HG02840 (cell line): ENCODE measurements around the gene ARRDC2.
"Not testable (repeated sequence)": the region's sequence is repeated elsewhere in the genome, so short reads cannot be mapped to it uniquely, and the experiment has no call there.

Experiments used
- ATAC-seq: cut with Tn5 transposase; IDR thresholded peaks from one replicate; pipeline ENCODE4 v1.9.1; 2021; ENCODE audit warnings: mild to moderate bottlenecking, moderate library complexity, moderate number of reproducible peaks; ENCODE audit not compliant: unreplicated experiment, low FRiP score

Gene ARRDC2

GRCh38 chr19:17988161-17988560 is 19.8 kb upstream of the ARRDC2 start:
- no peak for ATAC-seq

- ATAC-seq = no peak
Observed at GRCh38 chr19:17989425-17990094, 18.4 kb upstream of the ARRDC2 start.

GRCh38 chr19:17993076-17993813 is 14.7 kb upstream of the ARRDC2 start:
- no peak for ATAC-seq

- ATAC-seq = no peak
Observed at GRCh38 chr19:17996826-17997316, 11.1 kb upstream of the ARRDC2 start.

- ATAC-seq = no peak
Observed at GRCh38 chr19:17997969-17998826, 9.8 kb upstream of the ARRDC2 start.

GRCh38 chr19:17998827-17999150 is 9.2 kb upstream of the ARRDC2 start:
- ATAC-seq = no peak

GRCh38 chr19:17999684-18000479 is 8.1 kb upstream of the ARRDC2 start:
- ATAC-seq = no peak

GRCh38 chr19:18000480-18000914 is 7.5 kb upstream of the ARRDC2 start:
- ATAC-seq = no peak

- peak; percentile 50 for ATAC-seq
Observed at GRCh38 chr19:18000915-18001776, 6.8 kb upstream of the ARRDC2 start.

- ATAC-seq = no peak
Observed at GRCh38 chr19:18001777-18002345, 6.1 kb upstream of the ARRDC2 start.

GRCh38 chr19:18002347-18002850 is 5.6 kb upstream of the ARRDC2 start:
- ATAC-seq = no peak

GRCh38 chr19:18005750-18006149 is 2.2 kb upstream of the ARRDC2 start:
- ATAC-seq = not testable (repeated sequence)

GRCh38 chr19:18007044-18007916 is 690 bp upstream of the ARRDC2 start:
- ATAC-seq = no peak

- no peak for ATAC-seq
Observed at GRCh38 chr19:18008814-18009213, 844 bp downstream of the ARRDC2 start.

- ATAC-seq = no peak
Observed at GRCh38 chr19:18009412-18010066, 1.6 kb downstream of the ARRDC2 start.

GRCh38 chr19:18010149-18010548 is 2.2 kb downstream of the ARRDC2 start:
- no peak for ATAC-seq
